Neural cell (in vitro differentiated cells): Measurements from ENCODE around the gene ARHGEF2. TPM values are rescaled to one million over a fixed set of nuclear protein-coding genes. Genes with fewer than 3 reads are reported as not detected.

Experiments used
- H2AFZ ChIP-seq: fragments of 200-600, 300-800 bp; sonication (generic), shearing (Covaris generic); 2 replicates; pipeline ENCODE4 v1.6.0; 2014; ENCODE audit warnings: low read depth, mild to moderate bottlenecking, antibody characterized with exemption, low read length, moderate library complexity
- H3F3A ChIP-seq: fragments of 200-600 bp; shearing (Covaris generic); 2 replicates; pipeline ENCODE4 v1.6.1; 2016; ENCODE audit warnings: mild to moderate bottlenecking, moderate library complexity, mixed read lengths, antibody characterized with exemption, low read length; ENCODE audit not compliant: insufficient read depth, poor library complexity, severe bottlenecking
- H3K27ac ChIP-seq: fragments of 200-600, 300-800 bp; sonication (generic), shearing (Covaris generic); 2 replicates; pipeline ENCODE4 v1.5.1; 2014; ENCODE audit warnings: mild to moderate bottlenecking, low read length, moderate library complexity
- H3K27me3 ChIP-seq: fragments of 300-800, 200-600 bp; sonication (generic), shearing (Covaris generic); 2 replicates; pipeline ENCODE4 v1.6.0; 2014; ENCODE audit warnings: mild to moderate bottlenecking, low read depth, low read length, moderate library complexity; ENCODE audit not compliant: insufficient read depth
- H3K36me3 ChIP-seq: fragments of 300-800, 200-600 bp; sonication (generic), shearing (Covaris generic); 2 replicates; pipeline ENCODE4 v1.5.1; 2014; ENCODE audit warnings: mild to moderate bottlenecking, antibody characterized with exemption, low read length, moderate library complexity; ENCODE audit not compliant: insufficient read depth
- H3K4me2 ChIP-seq: fragments of 300-800, 200-600 bp; sonication (generic), shearing (Covaris generic); 2 replicates; pipeline ENCODE4 v1.6.0; 2014; ENCODE audit warnings: mild to moderate bottlenecking, low read length
- H3K4me3 ChIP-seq: fragments of 300-800, 200-600 bp; sonication (generic), shearing (Covaris generic); 2 replicates; pipeline ENCODE4 v1.5.1; 2014; ENCODE audit warnings: mild to moderate bottlenecking, low read length, moderate library complexity
- H3K79me2 ChIP-seq: fragments of 200-600 bp; shearing (Covaris generic); replicated peaks from 2 replicates; pipeline ENCODE4 v1.6.0; 2014; ENCODE audit warnings: mild to moderate bottlenecking, low read length, moderate library complexity; ENCODE audit not compliant: insufficient read depth
- H3K9ac ChIP-seq: fragments of 300-800, 200-600 bp; sonication (generic), shearing (Covaris generic); 2 replicates; pipeline ENCODE4 v1.6.1; 2016; ENCODE audit warnings: mild to moderate bottlenecking, low read length, mixed read lengths
- H3K9me2 ChIP-seq: fragments of 200-600 bp; shearing (Covaris generic); 2 replicates; pipeline ENCODE4 v1.6.1; 2016; ENCODE audit warnings: mild to moderate bottlenecking, low read length, mixed read lengths; ENCODE audit not compliant: insufficient read depth
- H3K9me3 ChIP-seq: fragments of 200-600, 300-800 bp; sonication (generic), shearing (Covaris generic); 2 replicates; pipeline ENCODE4 v1.6.1; 2016; ENCODE audit warnings: mild to moderate bottlenecking, mixed run types, low read length, moderate library complexity, mixed read lengths
- H4K20me1 ChIP-seq: fragments of 200-600 bp; shearing (Covaris generic); 2 replicates; pipeline ENCODE4 v1.6.1; 2016; ENCODE audit warnings: mild to moderate bottlenecking, mixed run types; ENCODE audit not compliant: insufficient read depth
- EP300 ChIP-seq: fragments of 450-650 bp; conservative IDR thresholded peaks from 2 replicates; pipeline ENCODE4 v1.6.1; 2014; ENCODE audit warnings: antibody characterized with exemption, mild to moderate bottlenecking, moderate library complexity; ENCODE audit not compliant: poor library complexity, severe bottlenecking
- EZH2 ChIP-seq: fragments of 200-600, 300-800 bp; shearing (Covaris generic), sonication (generic); IDR thresholded peaks from 2 replicates; pipeline ENCODE4 v1.6.1; 2014; ENCODE audit warnings: antibody characterized with exemption, low read length, borderline replicate concordance, mild to moderate bottlenecking; ENCODE audit not compliant: insufficient read depth, poor library complexity, severe bottlenecking
- MXI1 ChIP-seq: fragments of 450-650 bp; conservative IDR thresholded peaks from 2 replicates; pipeline ENCODE4 v1.6.1; 2014; ENCODE audit warnings: antibody characterized with exemption, mild to moderate bottlenecking; ENCODE audit not compliant: poor library complexity, severe bottlenecking
- POLR2AphosphoS5 ChIP-seq: IDR thresholded peaks from 2 replicates; pipeline ENCODE4 v1.6.1; 2012
- RAD21 ChIP-seq: fragments of 450-650 bp; conservative IDR thresholded peaks from 2 replicates; pipeline ENCODE4 v1.6.1; 2014; ENCODE audit warnings: antibody characterized with exemption, mild to moderate bottlenecking, moderate library complexity
- REST ChIP-seq: IDR thresholded peaks from 2 replicates; pipeline ENCODE4 v1.6.1; 2012; ENCODE audit warnings: borderline replicate concordance
- SMC3 ChIP-seq: fragments of 450-650 bp; conservative IDR thresholded peaks from 2 replicates; pipeline ENCODE4 v1.6.1; 2014; ENCODE audit warnings: antibody characterized with exemption, mild to moderate bottlenecking, moderate library complexity; ENCODE audit not compliant: poor library complexity
- TAF1 ChIP-seq: IDR thresholded peaks from 2 replicates; pipeline ENCODE4 v1.6.1; 2012; ENCODE audit warnings: low read depth
- polyA plus RNA-seq: library from polyadenylated mRNA; depleted of rRNA; stranded (reverse); fragments of >200 nt; gene quantifications from 2 replicates; pipeline ENCODE4 v1.2.3, GENCODE V29; 2014
- TF ChIP-seq, protein P1 (sequence below): fragments of 450-650 bp; IDR thresholded peaks from 2 replicates; pipeline ENCODE4 v1.5.1; 2014; ENCODE audit warnings: antibody characterized with exemption, mild to moderate bottlenecking, moderate library complexity; ENCODE audit not compliant: poor library complexity, severe bottlenecking

ARHGEF2 gene
- polyA plus RNA-seq, 1 donor from 2014 or later = 45.1 TPM

DNA sequence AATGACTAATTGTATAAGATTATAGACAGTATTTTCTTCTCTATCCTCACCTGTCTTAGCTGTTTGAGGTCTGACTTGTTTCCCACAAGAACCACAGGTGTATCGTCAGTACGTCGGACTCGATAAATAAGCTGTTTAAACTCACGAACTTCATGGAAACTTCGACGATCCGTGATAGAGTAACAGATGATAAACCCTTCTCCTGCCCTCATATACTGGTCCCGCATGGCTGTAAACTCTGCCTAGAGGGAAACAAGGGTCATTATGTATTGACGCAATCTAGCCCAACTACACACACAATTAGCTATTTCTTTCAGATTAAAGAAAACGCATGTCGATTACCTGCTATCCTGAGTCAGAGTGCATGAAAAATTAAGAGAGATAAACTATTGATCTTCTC, 74.1 kb downstream of the ARHGEF2 start:
- Histone ChIP-seq H3K9ac (no peak overlapping the region), H3K27me3 (no peaks in the 10 kb centered on the region), H3K9me3 (no peaks in the 10 kb centered on the region), H3K4me3 (no peak overlapping the region), H2AFZ (no peak overlapping the region), H3K27ac (no peak overlapping the region), H3K79me2 (peaks cover 7% of the 10 kb centered on the region), H3K4me2 (no peak overlapping the region), H3K9me2 (no peaks in the 10 kb centered on the region), H3K36me3 (peaks cover 6% of the 10 kb centered on the region), H4K20me1 (no peaks in the 10 kb centered on the region), H3F3A (no peaks in the 10 kb centered on the region)
- TF ChIP-seq EZH2 = no peak

DNA sequence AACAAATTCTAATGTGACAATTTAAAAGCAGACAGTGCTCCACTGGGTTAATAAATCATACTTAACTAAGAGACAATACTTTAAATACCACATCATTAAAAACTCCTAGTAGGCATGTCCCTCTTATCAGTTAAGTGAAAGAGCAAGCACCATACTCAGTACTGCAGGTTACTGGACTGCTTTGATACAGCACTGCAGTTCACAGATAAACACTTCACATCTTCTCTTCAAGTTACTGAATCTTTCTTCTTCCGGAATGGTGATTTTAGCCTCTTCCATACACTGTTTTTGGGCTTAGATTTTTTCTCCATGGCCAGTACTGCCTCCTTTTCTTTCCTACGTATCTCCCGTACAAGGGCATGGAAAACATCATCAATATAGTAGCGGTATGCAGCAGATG, 78.2 kb downstream of the ARHGEF2 start:
- Histone ChIP-seq H3K9ac (no peak overlapping the region), H3F3A (no peaks in the 10 kb centered on the region), H3K4me2 (no peak overlapping the region), H3K27me3 (no peaks in the 10 kb centered on the region), H2AFZ (no peak overlapping the region), H3K4me3 (no peak overlapping the region), H3K9me3 (no peaks in the 10 kb centered on the region), H3K27ac (no peak overlapping the region), H4K20me1 (no peaks in the 10 kb centered on the region), H3K79me2 (no peaks in the 10 kb centered on the region), H3K36me3 (peaks cover 9% of the 10 kb centered on the region), H3K9me2 (no peaks in the 10 kb centered on the region)
- no peak for TF ChIP-seq REST
- TF ChIP-seq TAF1 = no peak
- no peak for TF ChIP-seq EZH2
- no peak for TF ChIP-seq MXI1
- no peak for TF ChIP-seq POLR2AphosphoS5
- TF ChIP-seq SMC3 = no peak
- no peak for TF ChIP-seq EP300
- TF ChIP-seq RAD21 = no peak

- no peaks in the 10 kb centered on the region for H3K9me3 ChIP-seq
- TF ChIP-seq TAF1 (no peak), EP300 (no peak), REST (no peak), EZH2 (no peak), MXI1 (no peak), RAD21 (no peak), SMC3 (no peak), POLR2AphosphoS5 (no peak)
- TF ChIP-seq, protein P1, sequence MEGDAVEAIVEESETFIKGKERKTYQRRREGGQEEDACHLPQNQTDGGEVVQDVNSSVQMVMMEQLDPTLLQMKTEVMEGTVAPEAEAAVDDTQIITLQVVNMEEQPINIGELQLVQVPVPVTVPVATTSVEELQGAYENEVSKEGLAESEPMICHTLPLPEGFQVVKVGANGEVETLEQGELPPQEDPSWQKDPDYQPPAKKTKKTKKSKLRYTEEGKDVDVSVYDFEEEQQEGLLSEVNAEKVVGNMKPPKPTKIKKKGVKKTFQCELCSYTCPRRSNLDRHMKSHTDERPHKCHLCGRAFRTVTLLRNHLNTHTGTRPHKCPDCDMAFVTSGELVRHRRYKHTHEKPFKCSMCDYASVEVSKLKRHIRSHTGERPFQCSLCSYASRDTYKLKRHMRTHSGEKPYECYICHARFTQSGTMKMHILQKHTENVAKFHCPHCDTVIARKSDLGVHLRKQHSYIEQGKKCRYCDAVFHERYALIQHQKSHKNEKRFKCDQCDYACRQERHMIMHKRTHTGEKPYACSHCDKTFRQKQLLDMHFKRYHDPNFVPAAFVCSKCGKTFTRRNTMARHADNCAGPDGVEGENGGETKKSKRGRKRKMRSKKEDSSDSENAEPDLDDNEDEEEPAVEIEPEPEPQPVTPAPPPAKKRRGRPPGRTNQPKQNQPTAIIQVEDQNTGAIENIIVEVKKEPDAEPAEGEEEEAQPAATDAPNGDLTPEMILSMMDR = no peak
- no peaks in the 10 kb centered on the region for H3K9me2 ChIP-seq
- H3F3A ChIP-seq = no peaks in the 10 kb centered on the region
- no peak overlapping the region for H3K4me2 ChIP-seq
- no peaks in the 10 kb centered on the region for H3K27me3 ChIP-seq
- H4K20me1 ChIP-seq = no peaks in the 10 kb centered on the region
- H2AFZ ChIP-seq = no peak overlapping the region
- no peak overlapping the region for H3K4me3 ChIP-seq
- peaks cover 9% of the 10 kb centered on the region for H3K36me3 ChIP-seq
- no peak overlapping the region for H3K27ac ChIP-seq
- H3K9ac ChIP-seq = no peak overlapping the region
- no peaks in the 10 kb centered on the region for H3K79me2 ChIP-seq
Observed at GRCh38 chr1:155899683-155900082, 78.7 kb downstream of the ARHGEF2 start.
